PC-3 (cell line): ENCODE results near the gene HPSE2. TPM values are rescaled to one million over a fixed set of nuclear protein-coding genes. Genes with fewer than 3 reads are reported as not detected.

Experiments
- ATAC-seq: fragments of 200-7000 bp; cut with Tn5 transposase; 2 replicates; pipeline ENCODE4 v1.9.1; 2020; ENCODE audit warnings: mild to moderate bottlenecking, moderate library complexity
- BruUV-seq: library from RNA; stranded (reverse); fragments of 400-500 nt; replicated peaks from 2 replicates; lab custom pipeline; 2021; lab: Mats Ljungman, UMichigan
- CTCF ChIA-PET: fragments of 300-600 bp; sonication (Branson Sonifier 250); formaldehyde crosslinking; loops from one replicate; lab custom pipeline; 2022; ENCODE audit warnings: antibody characterized with exemption; lab: Charles Lee
- POLR2A ChIA-PET: fragments of 300-600 bp; sonication (Branson Sonifier 250); formaldehyde crosslinking; loops from one replicate; lab custom pipeline; 2022; ENCODE audit warnings: antibody characterized with exemption; ENCODE audit not compliant: unreplicated experiment; lab: Charles Lee
- DNase-seq: peaks from one replicate; pipeline ENCODE4 v3.0.0-alpha.2; 2015
- H2AFZ ChIP-seq: fragments of 300-600 bp; sonication (generic); 2 replicates; pipeline ENCODE4 v1.6.0; 2016; ENCODE audit warnings: antibody characterized with exemption, low read length
- H3F3A ChIP-seq: fragments of 300-600 bp; sonication (generic); one replicate; pipeline ENCODE4 v1.6.0; 2017; ENCODE audit warnings: antibody characterized with exemption, low read length, control low read depth, mild to moderate bottlenecking; ENCODE audit not compliant: unreplicated experiment
- H3K27ac ChIP-seq: fragments of 300-600 bp; sonication (generic); 2 replicates; pipeline ENCODE4 v1.5.1; 2016; ENCODE audit warnings: mild to moderate bottlenecking, low read length
- H3K27me3 ChIP-seq: fragments of 300-600 bp; sonication (generic); 2 replicates; pipeline ENCODE4 v1.6.1; 2016; ENCODE audit warnings: low read length, mixed read lengths
- H3K36me3 ChIP-seq: fragments of 300-600 bp; sonication (generic); 2 replicates; pipeline ENCODE4 v1.6.1; 2016; ENCODE audit warnings: low read depth, mixed run types, low read length, mixed read lengths
- H3K4me1 ChIP-seq: fragments of 300-600 bp; sonication (generic); 2 replicates; pipeline ENCODE4 v1.5.1; 2016; ENCODE audit warnings: low read length; ENCODE audit not compliant: insufficient read depth
- H3K4me2 ChIP-seq: fragments of 300-600 bp; sonication (generic); 2 replicates; pipeline ENCODE4 v1.6.0; 2016; ENCODE audit warnings: low read length
- H3K4me3 ChIP-seq: fragments of 300-600 bp; sonication (generic); 2 replicates; pipeline ENCODE4 v1.5.1; 2016; ENCODE audit warnings: mild to moderate bottlenecking, low read length, mixed read lengths
- H3K79me2 ChIP-seq: fragments of 300-600 bp; sonication (generic); 2 replicates; pipeline ENCODE4 v1.6.1; 2017; ENCODE audit warnings: low read length, mixed read lengths
- H3K9ac ChIP-seq: fragments of 300-600 bp; sonication (generic); 2 replicates; pipeline ENCODE4 v1.6.0; 2016; ENCODE audit warnings: mild to moderate bottlenecking, low read length
- H3K9me2 ChIP-seq: fragments of 300-600 bp; sonication (generic); replicated peaks from 2 replicates; pipeline ENCODE4 v1.6.1; 2016; ENCODE audit warnings: mixed run types, low read length, mixed read lengths
- H3K9me3 ChIP-seq: fragments of 300-600 bp; sonication (generic); 2 replicates; pipeline ENCODE4 v1.6.1; 2016; ENCODE audit warnings: low read length, mixed read lengths
- H4K20me1 ChIP-seq: fragments of 300-600 bp; sonication (generic); 2 replicates; pipeline ENCODE4 v1.6.1; 2016; ENCODE audit warnings: low read length, mixed read lengths
- EZH2 ChIP-seq: fragments of 300-600 bp; sonication (generic); IDR thresholded peaks from one replicate; pipeline ENCODE4 v1.6.1; 2017; ENCODE audit warnings: antibody characterized with exemption, mild to moderate bottlenecking, low read length; ENCODE audit not compliant: unreplicated experiment
- EZH2phosphoT487 ChIP-seq: fragments of 300-600 bp; sonication (generic); IDR thresholded peaks from 2 replicates; pipeline ENCODE4 v1.6.1; 2018; ENCODE audit warnings: mild to moderate bottlenecking, antibody characterized with exemption, low read length, borderline replicate concordance
- intact Hi-C: fragments of 100-400 bp; cut with micrococcal nuclease; formaldehyde crosslinking; loops from 2 replicates; pipeline ENCODE4 v1.9.0; 2023
- total RNA-seq: library from RNA; depleted of rRNA; stranded (reverse); fragments of >200 nt; gene quantifications from 2 replicates; pipeline ENCODE4 v1.2.3, GENCODE V29; 2014
- TF ChIP-seq, protein P1 (sequence below): fragments of 300-600 bp; sonication (generic); conservative IDR thresholded peaks from 2 replicates; pipeline ENCODE4 v1.5.1; 2017; ENCODE audit warnings: antibody characterized with exemption, low read depth, mild to moderate bottlenecking, low read length

The HPSE2 gene
- total RNA-seq, 1 experiment from 2014 or later = 0.15 TPM

DNA sequence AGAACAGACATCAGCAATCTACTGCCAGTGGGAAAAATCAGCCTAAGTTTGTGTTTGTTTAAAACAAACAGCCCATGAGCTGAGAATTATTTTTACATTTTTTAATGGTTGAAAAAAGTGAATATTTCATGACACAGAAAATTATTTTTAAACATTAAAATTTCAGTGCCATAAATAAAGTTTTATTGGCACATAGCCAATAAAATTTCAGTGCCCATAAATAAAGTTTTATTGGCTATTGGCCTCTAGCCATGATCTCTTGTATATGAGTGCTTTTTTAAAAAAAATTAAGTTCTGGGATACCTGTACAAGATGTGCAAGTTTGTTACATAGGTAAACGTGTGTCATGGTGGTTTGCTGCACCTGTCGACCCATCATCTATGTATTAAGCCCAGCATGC lies 305.9 kb downstream of the HPSE2 start:
- intact Hi-C loops = no loop called here
- CTCF ChIA-PET = no interaction called here
- Histone ChIP-seq H3F3A (no peaks in the 10 kb centered on the region), H3K9me2 (no peaks in the 10 kb centered on the region), H3K4me1 (no peaks in the 10 kb centered on the region), H3K9me3 (no peaks in the 10 kb centered on the region), H3K27me3 (no peaks in the 10 kb centered on the region), H3K9ac (no peak overlapping the region), H2AFZ (no peak overlapping the region), H3K36me3 (no peaks in the 10 kb centered on the region), H4K20me1 (no peaks in the 10 kb centered on the region), H3K4me2 (no peak overlapping the region), H3K4me3 (no peak overlapping the region), H3K27ac (no peak overlapping the region), H3K79me2 (no peaks in the 10 kb centered on the region)
- ATAC-seq (no peak), DNase-seq (no peak)
- no TSS peak for BruUV-seq
- POLR2A ChIA-PET = no interaction called here
- TF ChIP-seq, protein P1, sequence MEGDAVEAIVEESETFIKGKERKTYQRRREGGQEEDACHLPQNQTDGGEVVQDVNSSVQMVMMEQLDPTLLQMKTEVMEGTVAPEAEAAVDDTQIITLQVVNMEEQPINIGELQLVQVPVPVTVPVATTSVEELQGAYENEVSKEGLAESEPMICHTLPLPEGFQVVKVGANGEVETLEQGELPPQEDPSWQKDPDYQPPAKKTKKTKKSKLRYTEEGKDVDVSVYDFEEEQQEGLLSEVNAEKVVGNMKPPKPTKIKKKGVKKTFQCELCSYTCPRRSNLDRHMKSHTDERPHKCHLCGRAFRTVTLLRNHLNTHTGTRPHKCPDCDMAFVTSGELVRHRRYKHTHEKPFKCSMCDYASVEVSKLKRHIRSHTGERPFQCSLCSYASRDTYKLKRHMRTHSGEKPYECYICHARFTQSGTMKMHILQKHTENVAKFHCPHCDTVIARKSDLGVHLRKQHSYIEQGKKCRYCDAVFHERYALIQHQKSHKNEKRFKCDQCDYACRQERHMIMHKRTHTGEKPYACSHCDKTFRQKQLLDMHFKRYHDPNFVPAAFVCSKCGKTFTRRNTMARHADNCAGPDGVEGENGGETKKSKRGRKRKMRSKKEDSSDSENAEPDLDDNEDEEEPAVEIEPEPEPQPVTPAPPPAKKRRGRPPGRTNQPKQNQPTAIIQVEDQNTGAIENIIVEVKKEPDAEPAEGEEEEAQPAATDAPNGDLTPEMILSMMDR = no peak
- TF ChIP-seq EZH2phosphoT487 (no peak), EZH2 (no peak)

DNA sequence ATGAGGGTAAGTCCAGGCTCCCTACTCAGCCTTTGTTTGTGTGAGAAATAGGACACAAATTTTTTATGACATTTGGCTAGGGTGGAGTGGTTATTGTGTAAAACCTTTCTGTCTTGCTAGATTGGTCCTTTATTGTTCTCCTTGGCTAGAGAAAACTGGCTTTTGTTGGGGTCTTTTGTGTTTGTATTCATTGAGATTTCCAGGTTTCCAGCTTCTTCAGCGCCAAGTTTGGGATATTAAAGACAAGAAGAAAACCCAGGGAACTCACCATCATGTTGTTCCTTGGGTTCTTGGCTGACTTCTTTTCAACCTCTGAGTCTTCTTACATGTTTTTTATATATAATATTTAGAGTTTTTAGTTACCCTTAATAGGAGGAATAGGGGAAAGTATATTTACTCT lies 310.0 kb downstream of the HPSE2 start:
- DNase-seq = no peak
- Histone ChIP-seq H3K27ac (no peak overlapping the region), H3K79me2 (no peaks in the 10 kb centered on the region), H2AFZ (no peak overlapping the region), H3F3A (no peaks in the 10 kb centered on the region), H3K9me3 (no peaks in the 10 kb centered on the region), H4K20me1 (no peaks in the 10 kb centered on the region), H3K4me3 (no peak overlapping the region), H3K4me1 (no peaks in the 10 kb centered on the region), H3K27me3 (no peaks in the 10 kb centered on the region), H3K4me2 (no peak overlapping the region), H3K9ac (no peak overlapping the region), H3K9me2 (no peaks in the 10 kb centered on the region), H3K36me3 (no peaks in the 10 kb centered on the region)
- intact Hi-C loops = no loop called here
- ChIA-PET POLR2A (no interaction called here), CTCF (no interaction called here)
- no TSS peak for BruUV-seq
- TF ChIP-seq EZH2 (no peak), EZH2phosphoT487 (no peak)
- TF ChIP-seq, protein P1 = no peak
- no peak for ATAC-seq

DNA sequence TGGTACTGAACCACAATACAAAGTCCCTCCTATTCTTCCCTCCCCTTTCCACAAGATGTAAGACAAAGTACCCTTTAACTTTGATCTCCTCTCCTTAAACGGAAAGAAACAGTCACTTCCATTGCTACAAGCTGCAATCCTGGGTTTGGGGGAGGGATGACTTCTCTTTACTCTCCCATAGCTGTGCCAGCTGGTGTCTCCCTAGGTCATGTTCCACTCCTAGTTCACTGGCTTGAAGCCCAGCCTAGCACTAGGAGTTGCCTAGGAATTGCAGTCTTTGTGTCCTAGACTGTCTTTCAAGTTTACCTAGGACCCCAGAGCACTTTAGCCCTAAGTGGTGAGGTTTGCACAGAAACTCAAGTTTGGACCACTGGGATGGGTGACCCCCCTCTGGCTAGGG lies 311.1 kb downstream of the HPSE2 start:
- no peak overlapping the region for H3K9ac ChIP-seq
- no TSS peak for BruUV-seq
- CTCF ChIA-PET = no interaction called here
- no peak for TF ChIP-seq EZH2
- TF ChIP-seq, protein P1 = no peak
- TF ChIP-seq EZH2phosphoT487 = no peak
- DNase-seq (no peak), ATAC-seq (no peak)
- no peaks in the 10 kb centered on the region for H3K79me2 ChIP-seq
- H3K9me3 ChIP-seq = no peaks in the 10 kb centered on the region
- no peak overlapping the region for H3K4me3 ChIP-seq
- no peak overlapping the region for H3K4me2 ChIP-seq
- no peaks in the 10 kb centered on the region for H3K27me3 ChIP-seq
- H3K4me1 ChIP-seq = no peaks in the 10 kb centered on the region
- H3F3A ChIP-seq = no peaks in the 10 kb centered on the region
- no peak overlapping the region for H3K27ac ChIP-seq
- no peaks in the 10 kb centered on the region for H3K9me2 ChIP-seq
- no peaks in the 10 kb centered on the region for H3K36me3 ChIP-seq
- H2AFZ ChIP-seq = no peak overlapping the region
- H4K20me1 ChIP-seq = no peaks in the 10 kb centered on the region
- intact Hi-C loops = no loop called here
- POLR2A ChIA-PET = no interaction called here
